Osteoblast (primary cell): ENCODE measurements around the gene SURF2. TPM values are rescaled to one million over a fixed set of nuclear protein-coding genes. Genes with fewer than 3 reads are reported as not detected.
A peak's percentile ranks its signal among the peaks of the same experiment; 100 is the strongest.

Experiments used
- DNase-seq: peaks from one replicate; pipeline ENCODE4 v3.0.0; 2011; ENCODE audit warnings: low spot score, mixed read lengths; ENCODE audit not compliant: insufficient read length; ENCODE audit errors: missing footprints
- H2AFZ ChIP-seq: 2 replicates; pipeline ENCODE4 v1.6.0; 2011; ENCODE audit warnings: mild to moderate bottlenecking, low read length
- H3K27ac ChIP-seq: 2 replicates; pipeline ENCODE4 v1.5.1; 2011; ENCODE audit warnings: mild to moderate bottlenecking, low read depth, low read length, moderate library complexity
- H3K27me3 ChIP-seq: 2 replicates; pipeline ENCODE4 v1.6.0; 2012; ENCODE audit warnings: mild to moderate bottlenecking, control low read depth, inconsistent platforms, low read length, moderate library complexity; ENCODE audit not compliant: insufficient read depth
- H3K36me3 ChIP-seq: 2 replicates; pipeline ENCODE4 v1.5.1; 2011; ENCODE audit warnings: mild to moderate bottlenecking, low read length, control low read depth, moderate library complexity; ENCODE audit not compliant: insufficient read depth
- H3K4me1 ChIP-seq: 2 replicates; pipeline ENCODE4 v1.5.1; 2011; ENCODE audit warnings: mild to moderate bottlenecking, low read length, control low read depth, moderate library complexity; ENCODE audit not compliant: insufficient read depth
- H3K4me2 ChIP-seq: 2 replicates; pipeline ENCODE4 v1.6.0; 2011; ENCODE audit warnings: mild to moderate bottlenecking, low read length; ENCODE audit not compliant: insufficient read depth
- H3K4me3 ChIP-seq: fragments of 200-600 bp; sonication (generic); 3 replicates; pipeline ENCODE4 v1.5.1; 2012; ENCODE audit warnings: mild to moderate bottlenecking, low read length, inconsistent platforms; ENCODE audit not compliant: insufficient read depth
- H3K79me2 ChIP-seq: 2 replicates; pipeline ENCODE4 v1.6.0; 2012; ENCODE audit warnings: mild to moderate bottlenecking, low read length, control low read depth, inconsistent platforms; ENCODE audit not compliant: insufficient read depth
- H3K9me3 ChIP-seq: 2 replicates; pipeline ENCODE4 v1.5.1; 2011; ENCODE audit warnings: low read depth, low read length, control low read depth
- H4K20me1 ChIP-seq: 2 replicates; pipeline ENCODE4 v1.6.0; 2012; ENCODE audit warnings: mild to moderate bottlenecking, low read length, control low read depth; ENCODE audit not compliant: insufficient read depth
- total RNA-seq: library from RNA; depleted of rRNA; stranded (reverse); fragments of >200 nt; gene quantifications from 2 replicates; pipeline ENCODE4 v1.2.3, GENCODE V29; 2012
- TF ChIP-seq, protein P1 (sequence below): IDR thresholded peaks from 2 replicates; pipeline ENCODE4 v1.5.1; 2011; ENCODE audit warnings: mild to moderate bottlenecking, low read depth, low read length, moderate library complexity; ENCODE audit errors: extremely low read depth

Gene SURF2
- total RNA-seq, 1 donor: 15.2 TPM

DNA sequence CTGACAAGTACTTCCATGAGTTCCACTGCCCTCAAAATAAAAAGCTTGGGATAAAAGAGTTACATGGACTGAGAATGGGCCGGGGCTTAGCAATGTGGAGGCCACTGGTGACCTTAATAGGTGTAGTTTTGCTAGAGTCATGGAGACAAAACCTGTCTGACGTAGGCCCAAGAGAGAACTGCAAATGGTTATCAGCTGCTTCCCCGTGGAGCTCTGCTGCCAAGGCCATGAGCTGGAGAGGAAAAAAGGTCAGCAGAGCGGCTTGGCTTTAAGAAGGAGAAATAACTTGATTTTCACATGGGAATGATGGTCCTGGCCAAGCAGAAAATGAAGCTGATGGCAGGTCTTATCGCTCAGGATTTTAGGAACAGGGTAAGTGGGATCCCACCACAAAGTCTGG lies 16.7 kb upstream of the SURF2 start:
- TF ChIP-seq, protein P1, sequence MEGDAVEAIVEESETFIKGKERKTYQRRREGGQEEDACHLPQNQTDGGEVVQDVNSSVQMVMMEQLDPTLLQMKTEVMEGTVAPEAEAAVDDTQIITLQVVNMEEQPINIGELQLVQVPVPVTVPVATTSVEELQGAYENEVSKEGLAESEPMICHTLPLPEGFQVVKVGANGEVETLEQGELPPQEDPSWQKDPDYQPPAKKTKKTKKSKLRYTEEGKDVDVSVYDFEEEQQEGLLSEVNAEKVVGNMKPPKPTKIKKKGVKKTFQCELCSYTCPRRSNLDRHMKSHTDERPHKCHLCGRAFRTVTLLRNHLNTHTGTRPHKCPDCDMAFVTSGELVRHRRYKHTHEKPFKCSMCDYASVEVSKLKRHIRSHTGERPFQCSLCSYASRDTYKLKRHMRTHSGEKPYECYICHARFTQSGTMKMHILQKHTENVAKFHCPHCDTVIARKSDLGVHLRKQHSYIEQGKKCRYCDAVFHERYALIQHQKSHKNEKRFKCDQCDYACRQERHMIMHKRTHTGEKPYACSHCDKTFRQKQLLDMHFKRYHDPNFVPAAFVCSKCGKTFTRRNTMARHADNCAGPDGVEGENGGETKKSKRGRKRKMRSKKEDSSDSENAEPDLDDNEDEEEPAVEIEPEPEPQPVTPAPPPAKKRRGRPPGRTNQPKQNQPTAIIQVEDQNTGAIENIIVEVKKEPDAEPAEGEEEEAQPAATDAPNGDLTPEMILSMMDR: no peak
- Histone ChIP-seq H4K20me1 (peaks cover 3% of the 10 kb centered on the region), H3K36me3 (peaks cover 48% of the 10 kb centered on the region), H3K4me3 (no peak overlapping the region), H3K9me3 (no peaks in the 10 kb centered on the region), H3K27me3 (no peaks in the 10 kb centered on the region), H3K4me1 (peaks cover 14% of the 10 kb centered on the region), H3K4me2 (no peak overlapping the region), H2AFZ (no peak overlapping the region), H3K27ac (no peak overlapping the region), H3K79me2 (peaks cover 14% of the 10 kb centered on the region)
- DNase-seq: no peak

DNA sequence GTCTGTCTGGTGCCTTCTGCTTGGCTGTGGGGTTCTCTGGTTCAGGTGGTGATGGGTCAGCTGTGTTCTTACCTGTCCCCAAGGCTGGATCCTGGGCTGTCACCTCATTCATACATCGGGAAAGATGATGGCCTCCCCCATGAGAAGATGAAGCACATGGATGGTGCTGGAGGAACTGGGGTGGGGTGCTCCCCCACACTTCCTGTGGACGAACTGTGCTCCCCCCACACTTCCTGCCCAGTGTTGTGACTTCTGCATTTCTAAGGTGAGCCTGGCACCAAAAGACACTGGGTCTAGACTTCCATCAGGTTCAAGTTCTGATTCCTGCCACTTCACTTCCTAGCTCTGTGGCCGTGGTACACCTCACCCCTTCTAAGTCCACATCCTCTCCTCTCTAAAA lies 16.1 kb upstream of the SURF2 start:
- H3K36me3 ChIP-seq: peaks cover 54% of the 10 kb centered on the region

DNA sequence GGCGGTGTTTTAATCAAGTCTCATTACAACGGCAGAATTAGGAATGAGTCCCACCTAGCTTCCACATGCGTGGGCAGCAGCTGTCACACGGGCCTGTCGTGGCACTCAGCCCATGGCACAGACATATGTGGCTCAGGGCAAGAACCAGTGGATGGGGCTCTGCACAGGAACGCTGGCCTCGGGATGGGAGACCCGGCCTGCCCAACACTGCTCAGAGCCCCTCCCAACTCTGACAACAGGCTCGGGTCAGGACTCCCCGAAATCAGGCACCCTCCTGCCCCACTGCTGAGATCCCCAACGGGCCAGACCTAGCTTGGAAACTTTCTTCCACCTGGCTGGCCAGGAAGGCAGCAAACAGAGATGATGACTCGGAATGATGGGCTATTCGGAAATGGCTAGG lies 15.4 kb upstream of the SURF2 start:
- H3K4me2 ChIP-seq: no peak overlapping the region
- peak; percentile 18 for DNase-seq
- no peak overlapping the region for H3K27ac ChIP-seq
- TF ChIP-seq, protein P1: no peak
- no peak overlapping the region for H2AFZ ChIP-seq
- H3K4me1 ChIP-seq: peaks cover 8% of the 10 kb centered on the region
- H3K27me3 ChIP-seq: no peaks in the 10 kb centered on the region
- H3K4me3 ChIP-seq: no peak overlapping the region
- peaks cover 60% of the 10 kb centered on the region for H3K36me3 ChIP-seq
- peaks cover 9% of the 10 kb centered on the region for H4K20me1 ChIP-seq
- H3K9me3 ChIP-seq: no peaks in the 10 kb centered on the region
- peaks cover 12% of the 10 kb centered on the region for H3K79me2 ChIP-seq

More for the DNA sequence above, 16.1 kb upstream of the SURF2 start:
- H3K4me3 ChIP-seq: no peak overlapping the region
- H3K79me2 ChIP-seq: peaks cover 12% of the 10 kb centered on the region
- H3K27ac ChIP-seq: no peak overlapping the region
- peaks cover 3% of the 10 kb centered on the region for H4K20me1 ChIP-seq
- DNase-seq: no peak
- no peaks in the 10 kb centered on the region for H3K9me3 ChIP-seq
- TF ChIP-seq, protein P1: no peak
- no peaks in the 10 kb centered on the region for H3K27me3 ChIP-seq
- H3K4me1 ChIP-seq: peaks cover 9% of the 10 kb centered on the region
- H3K4me2 ChIP-seq: no peak overlapping the region
- H2AFZ ChIP-seq: no peak overlapping the region

DNA sequence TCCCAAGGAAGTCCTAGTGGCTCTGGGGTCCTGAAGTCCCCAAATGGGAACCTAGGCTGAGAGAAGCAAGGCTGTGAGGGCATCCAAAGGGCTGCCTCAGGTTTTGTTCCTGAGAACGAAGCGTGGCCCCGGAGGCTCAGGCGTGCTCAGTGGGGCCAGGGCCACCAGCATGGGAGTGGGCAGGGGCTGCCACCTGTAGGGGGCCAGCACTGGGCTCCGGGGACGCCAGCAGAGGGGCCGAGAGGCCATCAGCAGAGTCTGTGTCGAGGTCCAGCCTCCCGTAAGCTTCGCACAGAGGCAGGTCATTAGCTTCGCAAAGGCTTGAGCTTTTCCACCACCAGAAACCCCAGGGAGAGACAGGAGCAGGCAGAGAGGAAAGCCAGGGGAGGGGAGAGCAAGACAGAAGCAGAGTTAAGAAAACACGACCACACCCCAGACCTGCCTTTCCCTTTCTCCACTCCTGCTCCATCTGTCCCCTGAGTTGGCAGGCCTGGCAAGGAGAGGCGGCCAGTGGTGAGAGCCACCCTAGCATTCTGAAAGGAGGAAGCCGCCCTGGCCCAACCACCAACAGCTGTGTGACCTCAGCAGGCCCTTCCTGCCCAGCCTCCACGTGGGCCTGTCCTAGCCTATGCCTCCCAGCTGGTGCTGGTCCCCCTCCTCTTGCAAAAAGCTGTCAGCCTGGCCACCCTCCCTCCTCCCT lies 14.8 kb upstream of the SURF2 start:
- TF ChIP-seq, protein P1: no peak
- H4K20me1 ChIP-seq: peaks cover 15% of the 10 kb centered on the region
- H3K9me3 ChIP-seq: no peaks in the 10 kb centered on the region
- H3K4me3 ChIP-seq: no peak overlapping the region
- no peak overlapping the region for H3K27ac ChIP-seq
- DNase-seq: peak; percentile 27
- H3K27me3 ChIP-seq: no peaks in the 10 kb centered on the region
- H3K4me1 ChIP-seq: peaks cover 8% of the 10 kb centered on the region
- H3K4me2 ChIP-seq: no peak overlapping the region
- no peak overlapping the region for H2AFZ ChIP-seq
- peaks cover 17% of the 10 kb centered on the region for H3K79me2 ChIP-seq
- peaks cover 63% of the 10 kb centered on the region for H3K36me3 ChIP-seq
